Keratinocyte (primary cell): Measurements from ENCODE around the gene ACACB.

ENCODE experiments used
- EZH2 ChIP-seq: IDR thresholded peaks from one replicate; pipeline ENCODE4 v1.6.1; 2012; ENCODE audit warnings: inconsistent platforms, mild to moderate bottlenecking, low read length, moderate library complexity
- TF ChIP-seq, protein P1 (sequence below), 3 experiments: IDR thresholded peaks in 1 of 3; conservative IDR thresholded peaks in 1 of 3; optimal IDR thresholded peaks in 1 of 3; 2 replicates in 2 of 3; 3 replicates in 1 of 3; pipeline versions ENCODE3 to v1.5.1; 2011; ENCODE audit warnings: low read length in 3 of 3, mild to moderate bottlenecking in 3 of 3, moderate library complexity in 2 of 3, control low read depth in 1 of 3, inconsistent platforms in 1 of 3; ENCODE audit not compliant: insufficient read depth in 2 of 3; ENCODE audit errors: extremely low read depth in 1 of 3

DNA sequence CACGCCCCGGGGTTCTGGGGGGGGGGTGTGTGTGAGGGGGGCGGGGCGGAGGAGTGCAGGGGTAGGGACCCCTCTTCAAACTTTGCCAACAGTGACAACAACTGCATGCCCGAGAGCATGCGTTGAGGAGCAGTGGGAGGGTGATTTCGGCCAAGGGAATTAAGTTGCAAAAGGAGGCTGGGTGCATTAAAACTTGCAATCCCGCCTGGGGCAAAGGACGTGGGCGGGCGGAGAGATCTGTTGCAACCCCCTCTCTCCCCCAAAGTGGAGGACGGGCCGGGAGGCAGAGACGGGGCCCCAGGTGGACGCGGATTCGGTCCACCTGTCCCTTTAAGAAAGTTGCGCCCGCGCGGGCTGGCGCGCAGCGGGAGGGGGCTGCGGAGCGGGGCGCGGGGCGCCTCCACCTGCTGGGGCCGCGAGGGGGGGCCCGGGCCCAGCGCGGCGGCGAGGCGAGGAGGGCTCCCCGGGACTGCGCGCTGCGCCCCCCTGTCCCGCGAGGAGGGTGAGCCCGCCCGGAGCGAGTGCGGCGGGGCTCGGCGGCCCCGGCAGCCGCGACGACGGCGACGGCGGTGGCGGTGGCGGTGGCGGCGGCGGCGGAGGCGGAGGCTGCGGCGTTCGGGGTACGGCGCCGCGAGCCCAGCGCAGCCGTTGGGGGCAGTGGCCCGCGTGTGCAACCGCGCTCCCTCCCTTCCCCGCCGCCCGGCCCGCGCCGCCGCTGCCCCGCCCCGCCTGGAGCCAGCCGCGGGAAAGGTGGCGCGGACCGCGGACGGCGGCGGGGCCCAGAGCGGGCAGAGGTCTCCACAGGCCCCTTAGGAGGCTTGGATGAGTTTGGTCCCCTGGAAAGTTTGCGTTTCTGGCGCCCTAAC is 193.2 kb downstream of the ACACB start:
- TF ChIP-seq, protein P1, sequence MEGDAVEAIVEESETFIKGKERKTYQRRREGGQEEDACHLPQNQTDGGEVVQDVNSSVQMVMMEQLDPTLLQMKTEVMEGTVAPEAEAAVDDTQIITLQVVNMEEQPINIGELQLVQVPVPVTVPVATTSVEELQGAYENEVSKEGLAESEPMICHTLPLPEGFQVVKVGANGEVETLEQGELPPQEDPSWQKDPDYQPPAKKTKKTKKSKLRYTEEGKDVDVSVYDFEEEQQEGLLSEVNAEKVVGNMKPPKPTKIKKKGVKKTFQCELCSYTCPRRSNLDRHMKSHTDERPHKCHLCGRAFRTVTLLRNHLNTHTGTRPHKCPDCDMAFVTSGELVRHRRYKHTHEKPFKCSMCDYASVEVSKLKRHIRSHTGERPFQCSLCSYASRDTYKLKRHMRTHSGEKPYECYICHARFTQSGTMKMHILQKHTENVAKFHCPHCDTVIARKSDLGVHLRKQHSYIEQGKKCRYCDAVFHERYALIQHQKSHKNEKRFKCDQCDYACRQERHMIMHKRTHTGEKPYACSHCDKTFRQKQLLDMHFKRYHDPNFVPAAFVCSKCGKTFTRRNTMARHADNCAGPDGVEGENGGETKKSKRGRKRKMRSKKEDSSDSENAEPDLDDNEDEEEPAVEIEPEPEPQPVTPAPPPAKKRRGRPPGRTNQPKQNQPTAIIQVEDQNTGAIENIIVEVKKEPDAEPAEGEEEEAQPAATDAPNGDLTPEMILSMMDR (optimal IDR thresholded peaks at IDR 0.05 in 1 of 3, IDR thresholded peaks at IDR 0.05 in 1 of 3, conservative IDR thresholded peaks at IDR 0.05 in 1 of 3; ENCODE audit: extremely low read depth in 1 of 3, insufficient read depth in 2 of 3, low read length in 3 of 3), result no peak
- TF ChIP-seq EZH2, result peak; percentile 70
